ENCODE data around the gene RYR3. TPM values are rescaled to one million over a fixed set of nuclear protein-coding genes. Genes with fewer than 3 reads are reported as not detected.

Gene RYR3
- total and polyA plus RNA-seq, 2 donors (not counting 1 experiment from before 2014, with no cell fraction given), result not detected

DNA sequence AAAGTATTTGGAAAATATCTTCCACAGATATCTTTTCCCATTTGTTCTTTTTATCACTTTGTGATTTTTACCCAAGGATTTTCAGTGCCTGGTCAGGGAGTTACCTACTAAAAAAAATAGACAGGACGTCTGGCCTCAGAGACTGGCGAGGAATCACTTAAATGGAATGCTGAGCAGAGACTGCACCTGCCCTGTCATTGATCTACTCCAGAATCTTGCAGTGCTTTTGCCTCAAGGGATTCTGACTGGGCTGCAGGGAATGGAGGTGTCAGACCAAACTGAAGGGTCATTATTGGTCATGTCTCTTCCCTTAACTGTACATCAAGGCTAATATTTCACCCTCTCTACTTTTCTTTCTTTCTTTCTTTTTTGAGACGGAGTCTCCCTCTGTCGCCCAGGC lies 12.1 kb upstream of the RYR3 start:
- no peak overlapping the region for H3K27ac Mint-ChIP-seq
- WGBS (ENCODE audit: insufficient coverage), result 100% methylated on average over 3 of the region's 4 CpGs
- ChIA-PET CTCF (no interaction called here), POLR2A (no interaction called here)
- no peak overlapping the region for H3K4me3 ChIP-seq (ENCODE audit: control extremely low read depth in 1 of 5, extremely low read depth in 1 of 5, insufficient read depth in 1 of 5, low read depth in 2 of 5, low read length in 4 of 5)
- H3K9me3 ChIP-seq (ENCODE audit: control extremely low read depth in 1 of 3, control insufficient read depth in 2 of 3, insufficient read depth in 1 of 3, low read length in 2 of 3), result no peaks in the 10 kb centered on the region
- H4K20me1 ChIP-seq (ENCODE audit: control insufficient read depth, insufficient read depth, low read length, poor library complexity, severe bottlenecking), result no peaks in the 10 kb centered on the region
- no peaks in the 10 kb centered on the region for H3K9me3 Mint-ChIP-seq (ENCODE audit: insufficient read depth)
- H3K4me3 Mint-ChIP-seq, result no peak overlapping the region
- H3K4me2 ChIP-seq (replicated peaks; ENCODE audit: low read depth, low read length, poor library complexity, severe bottlenecking), result no peak overlapping the region
- no peak overlapping the region for H3K27ac ChIP-seq (ENCODE audit: low read length in 2 of 2)
- peaks cover 0 to 5% (median 0%) of the 10 kb centered on the region in 4 experiments for H3K27me3 ChIP-seq (replicated peaks in 1 of 4; ENCODE audit: control extremely low read depth in 1 of 4, control insufficient read depth in 3 of 4, insufficient read depth in 4 of 4, low read length in 3 of 4)
- no peaks in the 10 kb centered on the region for H3K4me1 Mint-ChIP-seq
- no peak overlapping the region for H2AFZ ChIP-seq (ENCODE audit: insufficient read depth, low read depth, low read length, poor library complexity, severe bottlenecking)
- H3K9ac ChIP-seq (ENCODE audit: low read length), result no peak overlapping the region
- DNase-seq (no peak), ATAC-seq (ENCODE audit: low read depth) (no peak)
- no peaks in the 10 kb centered on the region for H3K79me2 ChIP-seq (ENCODE audit: control insufficient read depth, insufficient read depth, low read length)
- no peaks in the 10 kb centered on the region for H3K36me3 ChIP-seq (replicated peaks in 1 of 2; ENCODE audit: control extremely low read depth in 1 of 2, control insufficient read depth in 1 of 2, extremely low read depth in 1 of 2, insufficient read depth in 2 of 2, low read length in 1 of 2)
- no peak for TF ChIP-seq EZH2 (IDR thresholded peaks at IDR 0.05; ENCODE audit: borderline replicate concordance, insufficient read depth, low read depth, low read length, poor library complexity, severe bottlenecking)
- TF ChIP-seq, protein P1, sequence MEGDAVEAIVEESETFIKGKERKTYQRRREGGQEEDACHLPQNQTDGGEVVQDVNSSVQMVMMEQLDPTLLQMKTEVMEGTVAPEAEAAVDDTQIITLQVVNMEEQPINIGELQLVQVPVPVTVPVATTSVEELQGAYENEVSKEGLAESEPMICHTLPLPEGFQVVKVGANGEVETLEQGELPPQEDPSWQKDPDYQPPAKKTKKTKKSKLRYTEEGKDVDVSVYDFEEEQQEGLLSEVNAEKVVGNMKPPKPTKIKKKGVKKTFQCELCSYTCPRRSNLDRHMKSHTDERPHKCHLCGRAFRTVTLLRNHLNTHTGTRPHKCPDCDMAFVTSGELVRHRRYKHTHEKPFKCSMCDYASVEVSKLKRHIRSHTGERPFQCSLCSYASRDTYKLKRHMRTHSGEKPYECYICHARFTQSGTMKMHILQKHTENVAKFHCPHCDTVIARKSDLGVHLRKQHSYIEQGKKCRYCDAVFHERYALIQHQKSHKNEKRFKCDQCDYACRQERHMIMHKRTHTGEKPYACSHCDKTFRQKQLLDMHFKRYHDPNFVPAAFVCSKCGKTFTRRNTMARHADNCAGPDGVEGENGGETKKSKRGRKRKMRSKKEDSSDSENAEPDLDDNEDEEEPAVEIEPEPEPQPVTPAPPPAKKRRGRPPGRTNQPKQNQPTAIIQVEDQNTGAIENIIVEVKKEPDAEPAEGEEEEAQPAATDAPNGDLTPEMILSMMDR (IDR thresholded peaks at IDR 0.05), result no peak
- H3K4me1 ChIP-seq (ENCODE audit: control insufficient read depth in 2 of 2, insufficient read depth in 2 of 2, low read length in 2 of 2), result no peaks in the 10 kb centered on the region
- peaks cover 11% of the 10 kb centered on the region for H3K27me3 Mint-ChIP-seq
- intact Hi-C loops (cut with micrococcal nuclease), result loop anchor here (10.0 kb wide), 1 partner anchor 406 kb away; no protein-coding TSS in a partner anchor

DNA sequence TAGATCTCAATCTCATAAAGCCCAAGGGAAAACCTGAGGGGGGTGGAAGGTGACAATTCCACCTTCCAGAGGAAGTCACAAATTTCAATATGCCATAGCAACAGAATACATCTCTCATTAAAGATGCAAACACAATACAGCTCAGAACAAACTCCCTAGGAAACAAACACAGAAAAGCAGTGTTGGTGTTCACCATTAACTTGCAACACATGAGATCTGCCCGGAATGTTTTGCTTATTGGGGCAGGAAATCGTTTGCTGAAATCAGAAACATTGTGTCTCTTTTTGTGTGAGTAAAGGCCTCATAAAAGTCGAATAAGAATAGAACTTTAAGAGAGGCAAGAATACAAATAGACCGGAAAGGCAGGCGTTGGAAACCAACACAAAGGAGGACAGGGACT lies 5.8 kb upstream of the RYR3 start:
- WGBS (ENCODE audit: insufficient coverage), result 52% methylated on average over 3 of the region's 5 CpGs
- no peak for ATAC-seq (ENCODE audit: low read depth)
- H3K4me3 ChIP-seq (ENCODE audit: control extremely low read depth in 1 of 5, extremely low read depth in 1 of 5, insufficient read depth in 1 of 5, low read depth in 2 of 5, low read length in 4 of 5), result no peak overlapping the region
- DNase-seq, result no peak
- Mint-ChIP-seq H3K4me3 (no peak overlapping the region), H3K27ac (no peak overlapping the region), H3K27me3 (peaks cover 35% of the 10 kb centered on the region), H3K9me3 (ENCODE audit: insufficient read depth) (no peaks in the 10 kb centered on the region), H3K4me1 (no peaks in the 10 kb centered on the region)
- peaks cover 0 to 12% (median 4%) of the 10 kb centered on the region in 4 experiments for H3K27me3 ChIP-seq (replicated peaks in 1 of 4; ENCODE audit: control extremely low read depth in 1 of 4, control insufficient read depth in 3 of 4, insufficient read depth in 4 of 4, low read length in 3 of 4)
- no peaks in the 10 kb centered on the region for H3K9me3 ChIP-seq (ENCODE audit: control extremely low read depth in 1 of 3, control insufficient read depth in 2 of 3, insufficient read depth in 1 of 3, low read length in 2 of 3)
- no peak overlapping the region for H2AFZ ChIP-seq (ENCODE audit: insufficient read depth, low read depth, low read length, poor library complexity, severe bottlenecking)
- H3K9ac ChIP-seq (ENCODE audit: low read length), result no peak overlapping the region
- H4K20me1 ChIP-seq (ENCODE audit: control insufficient read depth, insufficient read depth, low read length, poor library complexity, severe bottlenecking), result no peaks in the 10 kb centered on the region
- ChIA-PET POLR2A (no interaction called here), CTCF (no interaction called here)
- H3K4me2 ChIP-seq (replicated peaks; ENCODE audit: low read depth, low read length, poor library complexity, severe bottlenecking), result no peak overlapping the region
- no peaks in the 10 kb centered on the region for H3K36me3 ChIP-seq (replicated peaks in 1 of 2; ENCODE audit: control extremely low read depth in 1 of 2, control insufficient read depth in 1 of 2, extremely low read depth in 1 of 2, insufficient read depth in 2 of 2, low read length in 1 of 2)
- no peaks in the 10 kb centered on the region for H3K4me1 ChIP-seq (ENCODE audit: control insufficient read depth in 2 of 2, insufficient read depth in 2 of 2, low read length in 2 of 2)
- intact Hi-C loops (cut with micrococcal nuclease), result no loop called here
- no peak overlapping the region for H3K27ac ChIP-seq (ENCODE audit: low read length in 2 of 2)
- H3K79me2 ChIP-seq (ENCODE audit: control insufficient read depth, insufficient read depth, low read length), result no peaks in the 10 kb centered on the region
- no peak for TF ChIP-seq EZH2 (IDR thresholded peaks at IDR 0.05; ENCODE audit: borderline replicate concordance, insufficient read depth, low read depth, low read length, poor library complexity, severe bottlenecking)
- TF ChIP-seq, protein P1 (IDR thresholded peaks at IDR 0.05), result no peak
